GM12874 (cell line): ENCODE data around the gene NPC2.
A peak's percentile ranks its signal among the peaks of the same experiment; 100 is the strongest.

Experiments used
- TF ChIP-seq, protein P1 (sequence below): IDR thresholded peaks from 2 replicates; pipeline ENCODE4 v1.5.1; 2011; ENCODE audit warnings: low read depth, mild to moderate bottlenecking, control low read depth, low read length, moderate library complexity; ENCODE audit not compliant: insufficient read depth

The NPC2 gene

GRCh38 chr14:74504874-74505720, 12.0 kb upstream of the NPC2 start:
- TF ChIP-seq, protein P1, sequence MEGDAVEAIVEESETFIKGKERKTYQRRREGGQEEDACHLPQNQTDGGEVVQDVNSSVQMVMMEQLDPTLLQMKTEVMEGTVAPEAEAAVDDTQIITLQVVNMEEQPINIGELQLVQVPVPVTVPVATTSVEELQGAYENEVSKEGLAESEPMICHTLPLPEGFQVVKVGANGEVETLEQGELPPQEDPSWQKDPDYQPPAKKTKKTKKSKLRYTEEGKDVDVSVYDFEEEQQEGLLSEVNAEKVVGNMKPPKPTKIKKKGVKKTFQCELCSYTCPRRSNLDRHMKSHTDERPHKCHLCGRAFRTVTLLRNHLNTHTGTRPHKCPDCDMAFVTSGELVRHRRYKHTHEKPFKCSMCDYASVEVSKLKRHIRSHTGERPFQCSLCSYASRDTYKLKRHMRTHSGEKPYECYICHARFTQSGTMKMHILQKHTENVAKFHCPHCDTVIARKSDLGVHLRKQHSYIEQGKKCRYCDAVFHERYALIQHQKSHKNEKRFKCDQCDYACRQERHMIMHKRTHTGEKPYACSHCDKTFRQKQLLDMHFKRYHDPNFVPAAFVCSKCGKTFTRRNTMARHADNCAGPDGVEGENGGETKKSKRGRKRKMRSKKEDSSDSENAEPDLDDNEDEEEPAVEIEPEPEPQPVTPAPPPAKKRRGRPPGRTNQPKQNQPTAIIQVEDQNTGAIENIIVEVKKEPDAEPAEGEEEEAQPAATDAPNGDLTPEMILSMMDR, result no peak

GRCh38 chr14:74504412-74504811, 11.3 kb upstream of the NPC2 start:
- TF ChIP-seq, protein P1, result no peak

GRCh38 chr14:74503938-74504335, 10.8 kb upstream of the NPC2 start:
- TF ChIP-seq, protein P1, result no peak

GRCh38 chr14:74503291-74503937, 10.3 kb upstream of the NPC2 start:
- TF ChIP-seq, protein P1, result no peak

- TF ChIP-seq, protein P1, result peak; percentile 66
Measured at GRCh38 chr14:74502236-74503019, 9.3 kb upstream of the NPC2 start.

DNA sequence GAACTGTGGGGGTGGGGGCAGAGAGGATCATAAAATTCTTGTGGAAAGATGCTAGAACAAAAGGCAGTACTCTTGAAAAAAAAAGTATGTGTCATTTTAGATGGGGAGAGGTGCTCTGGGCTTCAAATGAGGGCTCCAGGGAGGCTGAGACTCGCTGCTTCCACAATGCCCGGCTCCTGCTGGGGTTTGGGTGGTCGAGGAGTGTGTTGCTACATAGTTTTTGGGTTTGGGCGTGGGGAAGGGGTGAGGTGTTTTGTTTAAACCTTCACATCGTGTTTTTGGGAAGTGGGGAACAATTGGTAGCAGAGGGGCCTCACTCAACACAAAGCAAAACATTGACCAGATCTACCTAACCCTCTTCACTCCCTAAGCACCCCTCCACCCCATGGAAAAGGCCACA, 8.6 kb upstream of the NPC2 start:
- TF ChIP-seq, protein P1, result no peak

GRCh38 chr14:74501135-74501614, 8.1 kb upstream of the NPC2 start:
- TF ChIP-seq, protein P1, result peak; percentile 39
